NCI-H146 treated with DMSO at 0.1 percent for 48 hours (cell line): ENCODE measurements around the gene LRRC56.
"Not testable (repeated sequence)": the region's sequence is repeated elsewhere in the genome, so short reads cannot be mapped to it uniquely, and the experiment has no call there.

Experiments
- DNase-seq: peaks from one replicate; lab custom pipeline; 2025; ENCODE audit not compliant: unreplicated experiment; lab: John Stamatoyannopoulos, UW

Gene LRRC56

DNA sequence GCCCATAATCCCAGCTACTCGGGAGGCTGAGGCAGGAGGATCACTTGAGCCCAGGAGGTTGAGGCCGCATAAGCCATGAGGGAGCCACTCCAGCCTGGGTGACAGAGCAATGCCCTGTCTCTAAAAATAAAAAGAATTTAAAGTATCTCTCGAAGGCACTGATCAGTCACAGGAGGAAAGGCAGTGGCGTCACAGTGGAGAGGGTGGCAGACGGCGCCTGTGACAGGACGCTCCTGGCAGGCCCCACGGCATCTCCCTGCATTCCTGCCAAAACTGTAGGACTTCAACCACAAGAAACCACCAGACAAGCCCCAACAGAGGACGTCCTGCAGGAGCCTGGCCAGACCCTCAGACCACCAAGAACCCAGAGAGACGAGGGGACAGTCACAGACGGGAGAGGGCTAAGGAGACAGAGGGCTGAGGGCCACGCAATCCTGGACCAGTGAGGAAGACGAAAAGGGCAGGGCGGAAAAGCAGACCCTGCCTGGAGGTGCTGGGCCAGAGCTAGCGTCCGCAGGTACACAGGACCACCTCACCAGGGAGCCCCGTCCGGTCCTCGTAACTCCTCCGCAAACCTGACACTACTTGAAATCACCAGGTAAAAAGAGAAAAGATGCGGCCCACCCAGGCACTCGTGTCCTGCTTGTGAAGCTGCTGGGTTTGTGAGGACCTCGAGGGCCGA, 36.2 kb upstream of the LRRC56 start:
- DNase-seq, result no peak

GRCh38 chr11:501683-502287, 35.5 kb upstream of the LRRC56 start:
- no peak for DNase-seq

DNA sequence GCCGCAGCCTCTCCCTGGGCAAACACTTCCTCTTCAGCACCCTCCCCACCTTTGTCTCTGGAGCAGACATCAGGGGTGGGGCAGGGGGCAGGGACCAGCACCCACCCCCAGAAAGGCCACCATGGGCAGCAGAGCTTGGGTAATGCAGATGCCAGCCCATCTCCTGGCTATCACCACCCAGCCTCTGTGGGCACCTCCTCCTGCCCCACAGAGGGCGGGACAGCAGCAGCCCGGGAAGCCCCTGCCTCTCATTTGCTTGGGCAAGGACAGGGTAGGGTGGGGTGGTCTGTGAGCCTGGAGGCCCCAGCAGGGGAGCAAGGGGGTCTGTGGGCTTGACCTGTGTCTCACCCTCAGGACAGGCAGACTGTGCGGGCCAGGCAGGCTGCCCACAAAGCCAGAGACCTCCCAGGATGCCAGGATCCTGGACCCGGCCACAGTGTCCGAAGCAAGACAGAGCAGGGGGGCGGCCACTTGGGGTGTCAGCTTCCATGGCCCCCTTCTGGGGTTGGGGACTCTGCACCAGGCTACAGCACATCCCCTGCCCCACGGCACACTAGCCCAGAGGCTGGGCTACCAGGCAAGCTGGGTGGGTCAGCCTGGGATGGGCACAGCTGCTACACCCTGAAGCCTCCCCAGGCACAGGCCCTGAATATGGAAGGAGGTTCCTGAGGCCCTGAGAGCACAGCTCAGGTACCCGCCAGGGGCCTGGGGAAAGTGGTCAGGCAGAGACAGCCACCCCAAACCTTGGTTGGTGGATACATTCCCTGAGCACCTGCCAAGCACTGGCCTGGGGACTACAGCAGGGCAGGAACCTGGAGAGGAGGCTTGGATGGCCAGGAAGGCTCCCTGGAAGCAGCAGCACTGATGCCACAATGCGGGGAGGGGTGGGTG, 34.8 kb upstream of the LRRC56 start:
- no peak for DNase-seq

DNA sequence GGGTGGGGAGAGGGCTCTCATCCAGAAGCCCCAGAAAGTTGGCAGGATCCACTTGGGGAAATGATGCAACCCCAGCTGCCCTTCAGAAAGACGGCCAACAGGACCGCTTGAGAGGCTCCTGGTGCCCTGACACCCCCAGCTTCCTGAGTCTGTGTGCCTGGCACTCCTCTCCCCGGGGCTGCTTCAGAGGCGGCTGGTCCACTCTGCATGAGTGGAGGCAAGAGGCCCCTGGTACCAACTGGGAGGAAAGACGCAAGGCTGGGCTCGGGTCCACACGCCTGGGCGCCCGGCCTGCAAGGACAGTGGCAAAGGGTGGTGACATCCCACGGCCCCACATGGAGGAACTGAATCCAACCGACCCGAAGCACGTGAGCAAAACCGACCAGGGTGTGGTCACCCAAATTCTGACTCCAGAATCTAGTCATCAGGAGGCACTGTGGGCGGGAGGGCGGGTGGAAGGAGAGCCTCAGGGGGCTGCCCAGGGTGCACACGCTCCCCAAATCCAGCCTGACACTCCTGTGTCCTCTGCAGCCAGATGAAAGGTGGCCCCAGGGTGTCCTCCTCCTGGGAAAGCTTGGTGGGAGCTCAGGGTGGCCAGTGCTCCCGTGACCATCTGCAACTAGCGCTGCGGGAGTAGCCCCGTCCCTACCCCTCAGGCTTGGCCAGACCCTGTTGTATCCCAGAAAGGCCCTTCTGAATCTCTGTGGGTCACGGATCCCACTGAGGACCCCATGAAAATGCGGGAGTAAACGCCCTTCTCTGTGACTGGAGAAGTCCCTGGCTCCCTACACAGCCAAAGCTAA, 33.9 kb upstream of the LRRC56 start:
- no peak for DNase-seq

- no peak for DNase-seq
Observed at GRCh38 chr11:504053-504993, 33.0 kb upstream of the LRRC56 start.

GRCh38 chr11:504994-505344, 32.4 kb upstream of the LRRC56 start:
- no peak for DNase-seq

DNA sequence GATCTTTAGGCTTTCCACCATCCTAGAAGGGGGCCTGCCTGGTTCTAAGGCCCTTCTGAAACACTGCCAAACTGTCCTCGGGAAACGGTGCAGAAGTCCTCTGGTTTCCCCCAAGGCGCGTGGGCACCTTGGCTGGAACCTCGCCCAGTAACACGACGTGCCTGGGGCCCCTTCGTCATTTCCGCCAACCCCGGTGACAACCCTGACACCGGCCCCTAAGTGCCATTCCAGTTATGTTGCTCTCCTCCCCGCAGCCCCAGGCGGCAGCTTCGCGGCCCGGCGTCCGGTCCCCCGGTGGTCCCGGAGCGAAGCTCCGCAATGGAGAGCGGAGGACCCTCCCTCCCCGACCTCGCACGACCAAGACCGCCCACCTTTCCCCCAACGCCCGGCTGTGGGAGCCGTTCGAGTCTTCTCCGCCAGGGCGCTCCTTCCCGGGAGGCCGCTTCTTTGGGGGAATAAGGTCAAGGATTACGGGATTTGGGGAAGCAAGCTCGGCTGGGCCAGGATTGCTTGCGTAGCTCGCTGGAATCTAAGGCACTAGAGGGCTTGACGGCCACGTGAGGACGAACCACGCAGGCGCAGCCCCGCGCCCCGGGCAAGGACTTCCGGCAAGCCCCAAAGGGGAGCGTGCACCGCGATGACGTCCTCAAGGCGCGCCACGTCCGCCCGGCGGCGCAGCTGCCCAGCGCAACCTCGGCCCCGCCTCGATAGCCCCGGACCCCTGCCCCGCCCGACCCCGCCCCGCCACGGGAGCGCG, 30.9 kb upstream of the LRRC56 start:
- DNase-seq, result peak; percentile 72

DNA sequence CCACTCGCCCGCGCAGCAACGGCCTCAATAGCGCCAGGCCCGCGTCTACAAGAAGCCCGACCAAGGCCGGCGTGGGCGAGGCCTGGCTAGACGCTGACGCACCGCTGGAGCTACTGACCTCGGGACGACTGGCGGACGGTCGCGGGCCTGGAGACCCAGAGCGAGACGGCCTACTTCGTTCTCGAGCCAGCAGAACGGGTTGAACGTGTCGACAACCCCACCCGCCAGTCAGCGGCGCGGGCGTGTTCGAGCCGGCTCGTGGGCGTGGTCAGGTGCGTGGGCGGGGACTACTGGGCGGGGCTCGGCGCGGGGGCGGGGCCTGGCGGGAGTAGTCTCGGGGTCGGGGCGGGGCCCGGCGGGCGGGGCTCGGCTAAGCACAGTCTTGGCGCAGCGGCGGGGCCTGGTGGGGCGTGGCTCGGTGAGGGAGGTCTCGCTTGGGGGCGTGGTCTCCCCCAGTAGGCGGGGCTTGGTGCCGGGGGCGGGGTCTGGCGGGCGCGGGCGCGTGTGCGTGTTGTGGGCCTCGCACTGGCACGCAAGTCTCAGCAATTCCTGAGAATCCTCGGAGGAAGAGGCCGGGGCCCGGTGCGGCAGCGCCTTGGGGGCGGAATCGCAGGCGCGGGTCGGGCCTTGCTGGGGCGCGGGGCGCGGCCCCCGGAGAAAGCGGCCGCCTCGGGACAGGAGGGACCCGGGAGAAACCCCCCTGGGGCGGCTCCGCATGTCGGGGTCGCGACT, 30.2 kb upstream of the LRRC56 start, which contains the start of gene RNH1:
RNH1 (minus strand) TSS at position 248 of the 732 bp plus-strand sequence. CDS start 5,080 bp downstream, outside the sequence.
- DNase-seq, result peak; percentile 72

- DNase-seq, result no peak
Observed at GRCh38 chr11:507727-508515, 29.4 kb upstream of the LRRC56 start.

- no peak for DNase-seq
Observed at GRCh38 chr11:508956-509355, 28.4 kb upstream of the LRRC56 start.

- no peak for DNase-seq
Observed at GRCh38 chr11:512761-513595, 24.3 kb upstream of the LRRC56 start.

GRCh38 chr11:514606-515005, 22.7 kb upstream of the LRRC56 start:
- no peak for DNase-seq

DNA sequence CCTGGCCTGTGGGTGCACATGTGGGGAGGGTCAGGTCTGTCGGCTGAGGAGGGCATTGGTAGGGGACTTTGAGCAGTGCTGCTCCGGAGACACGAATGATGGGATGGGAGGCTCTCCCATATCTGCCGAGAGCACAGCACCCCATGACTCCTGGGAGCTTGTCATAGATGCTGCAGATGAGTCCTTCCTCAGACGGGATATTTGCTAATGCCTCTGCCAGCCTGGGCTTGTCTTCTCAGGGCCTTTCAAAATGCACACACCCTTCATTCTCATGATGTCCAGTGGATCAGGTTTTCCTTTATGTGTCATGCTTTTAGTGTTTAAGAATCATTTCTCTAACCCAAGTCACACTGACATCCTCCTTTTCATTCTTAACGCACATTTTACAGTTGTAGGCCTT, 22.2 kb upstream of the LRRC56 start:
- DNase-seq, result no peak

DNA sequence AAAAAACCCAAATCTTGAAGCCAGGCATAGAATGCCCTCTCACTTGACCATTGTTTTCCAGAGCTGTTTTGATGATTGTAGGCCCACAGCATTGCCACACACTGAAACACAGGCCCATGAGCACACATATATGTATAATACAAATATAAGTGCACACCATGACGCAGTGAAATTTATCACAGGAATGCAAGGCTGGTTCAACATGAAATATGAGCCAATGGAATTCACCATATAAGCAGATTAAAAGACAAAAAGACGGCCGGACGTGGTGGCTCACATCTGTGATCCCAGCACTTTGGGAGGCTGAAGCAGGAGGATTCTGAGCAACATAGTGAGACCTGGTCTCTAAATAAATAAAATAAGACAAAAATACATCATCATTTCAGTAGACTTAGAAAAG, 20.9 kb upstream of the LRRC56 start:
- DNase-seq, result no peak

- DNase-seq, result not testable (repeated sequence)
Observed at GRCh38 chr11:516918-517685, 20.2 kb upstream of the LRRC56 start.
